ENCODE data around the gene SAG. TPM values are rescaled to one million over a fixed set of nuclear protein-coding genes. Genes with fewer than 3 reads are reported as not detected.

Gene SAG
- total RNA-seq, 4 donors from 2014 or later: 1.5 TPM; not detected in 3

GRCh38 chr2:233351423-233351822 is 43.8 kb downstream of the SAG start:
- no peak for ATAC-seq

GRCh38 chr2:233352141-233352842 is 44.7 kb downstream of the SAG start:
- no peak for ATAC-seq

More at GRCh38 chr2:233351423-233351822, 43.8 kb downstream of the SAG start:
- Histone ChIP-seq H3K36me3 (no peaks in the 10 kb centered on the region), H3K27me3 (no peaks in the 10 kb centered on the region), H3K4me3 (no peak overlapping the region), H3K4me1 (peaks cover 0 to 44% (median 6%) of the 10 kb centered on the region in 3 donors), H3K9me3 (no peaks in the 10 kb centered on the region), H3K27ac (no peak overlapping the region)
- TF ChIP-seq POLR2AphosphoS5 (IDR thresholded peaks at IDR 0.05) (no peak), POLR2A (IDR thresholded peaks at IDR 0.05) (no peak), CTCF (IDR thresholded peaks at IDR 0.05) (no peak), EP300 (IDR thresholded peaks at IDR 0.05) (no peak)
- 85 to 86% methylated on average over 6 to 7 of the region's 7 CpGs for WGBS, 2 donors (ENCODE audit: low coverage in 1 of 2)

GRCh38 chr2:233353101-233353768 is 45.6 kb downstream of the SAG start:
- Histone ChIP-seq H3K4me1 (peaks cover 0 to 62% (median 6%) of the 10 kb centered on the region in 3 donors), H3K36me3 (no peaks in the 10 kb centered on the region), H3K4me3 (peak overlapping the region in 1 of 2 donors; percentile 77), H3K27ac (peak overlapping the region in 3 of 4 donors; percentile 43 to 77 (median 52)), H3K9me3 (no peaks in the 10 kb centered on the region), H3K27me3 (no peaks in the 10 kb centered on the region)
- no peak for ATAC-seq
- WGBS, 2 donors (ENCODE audit: low coverage in 1 of 2): 65 to 80% methylated on average over 1 to 11 of the region's 22 CpGs
- TF ChIP-seq POLR2A (IDR thresholded peaks at IDR 0.05): no peak
- no peak for TF ChIP-seq POLR2AphosphoS5 (IDR thresholded peaks at IDR 0.05)
- no peak for TF ChIP-seq CTCF (IDR thresholded peaks at IDR 0.05)
- TF ChIP-seq EP300 (IDR thresholded peaks at IDR 0.05): no peak

More at GRCh38 chr2:233352141-233352842, 44.7 kb downstream of the SAG start:
- Histone ChIP-seq H3K27me3 (no peaks in the 10 kb centered on the region), H3K36me3 (no peaks in the 10 kb centered on the region), H3K9me3 (no peaks in the 10 kb centered on the region), H3K4me3 (no peak overlapping the region), H3K4me1 (peaks cover 0 to 52% (median 6%) of the 10 kb centered on the region in 3 donors), H3K27ac (no peak overlapping the region)
- 96 to 100% methylated on average over 10 to 15 of the region's 25 CpGs for WGBS, 2 donors (ENCODE audit: low coverage in 1 of 2)
- TF ChIP-seq POLR2A (IDR thresholded peaks at IDR 0.05): no peak
- no peak for TF ChIP-seq CTCF (IDR thresholded peaks at IDR 0.05)

- H3K9me3 ChIP-seq: no peaks in the 10 kb centered on the region
- peaks cover 0 to 67% (median 6%) of the 10 kb centered on the region in 3 donors for H3K4me1 ChIP-seq
- 6 to 41% methylated on average over 7 to 20 of the region's 56 CpGs for WGBS, 2 donors (ENCODE audit: low coverage in 1 of 2)
- TF ChIP-seq CTCF (IDR thresholded peaks at IDR 0.05): peak in 1 of 4 experiments; percentile 71
- TF ChIP-seq POLR2A (IDR thresholded peaks at IDR 0.05): no peak
- TF ChIP-seq POLR2AphosphoS5 (IDR thresholded peaks at IDR 0.05): no peak
- ATAC-seq: peak; percentile 86
- H3K4me3 ChIP-seq: peak within 1 kb of the TSS; percentile 77 to 84
- no peaks in the 10 kb centered on the region for H3K36me3 ChIP-seq
- H3K27ac ChIP-seq: peak within 1 kb of the TSS in 3 of 4 donors; percentile 52 to 77 (median 54)
- H3K27me3 ChIP-seq: no peaks in the 10 kb centered on the region
These were observed 46.3 kb downstream of the SAG start, which contains the start of gene DGKD for GRCh38 chr2:233353769-233354499. Gene DGKD, plus strand, starts transcription at chr2:233354494. Its CDS starts 25 bp downstream, at chr2:233354519.

All from gastroesophageal sphincter (tissue), 4 donors.